ENCODE results near the gene C10orf67. TPM values are rescaled to one million over a fixed set of nuclear protein-coding genes. Genes with fewer than 3 reads are reported as not detected.

Gene C10orf67
- total RNA-seq, 1 experiment from 2014 or later: 0.21 TPM

GRCh38 chr10:23174977-23175512 lies 169.6 kb downstream of the C10orf67 start:
- Mint-ChIP-seq H3K4me1 (ENCODE audit: insufficient read depth, unreplicated experiment) (no peaks in the 10 kb centered on the region), H3K27me3 (ENCODE audit: insufficient read depth, unreplicated experiment) (peaks cover 31% of the 10 kb centered on the region), H3K36me3 (ENCODE audit: insufficient read depth, unreplicated experiment) (no peaks in the 10 kb centered on the region), H3K9me3 (ENCODE audit: unreplicated experiment) (no peaks in the 10 kb centered on the region), H3K27ac (ENCODE audit: low read depth, unreplicated experiment) (no peak overlapping the region), H3K4me3 (ENCODE audit: unreplicated experiment) (no peak overlapping the region)
- intact Hi-C loops (cut with micrococcal nuclease): no loop called here
- TF ChIP-seq CTCF (IDR thresholded peaks at IDR 0.05; ENCODE audit: unreplicated experiment): no peak
- no peak for DNase-seq (ENCODE audit: unreplicated experiment)
- CTCF ChIA-PET: interaction anchor here (1.8 kb wide), 1 partner anchor 16 kb away, joined by 6 read pairs; no protein-coding TSS in a partner anchor
- BruUV-seq (replicated peaks): no TSS peak
- POLR2A ChIA-PET: no interaction called here

- H3K4me1 Mint-ChIP-seq (ENCODE audit: insufficient read depth, unreplicated experiment): no peaks in the 10 kb centered on the region
- no peak for TF ChIP-seq CTCF (IDR thresholded peaks at IDR 0.05; ENCODE audit: unreplicated experiment)
- H3K27ac Mint-ChIP-seq (ENCODE audit: low read depth, unreplicated experiment): no peak overlapping the region
- CTCF ChIA-PET: interaction anchor here (1.8 kb wide), 1 partner anchor 15 kb away, joined by 6 read pairs; no protein-coding TSS in a partner anchor
- POLR2A ChIA-PET: no interaction called here
- peaks cover 39% of the 10 kb centered on the region for H3K27me3 Mint-ChIP-seq (ENCODE audit: insufficient read depth, unreplicated experiment)
- no peak for DNase-seq (ENCODE audit: unreplicated experiment)
- intact Hi-C loops (cut with micrococcal nuclease): no loop called here
- H3K9me3 Mint-ChIP-seq (ENCODE audit: unreplicated experiment): no peaks in the 10 kb centered on the region
- no peak overlapping the region for H3K4me3 Mint-ChIP-seq (ENCODE audit: unreplicated experiment)
- H3K36me3 Mint-ChIP-seq (ENCODE audit: insufficient read depth, unreplicated experiment): no peaks in the 10 kb centered on the region
- no TSS peak for BruUV-seq (replicated peaks)
Observed at GRCh38 chr10:23174074-23174976, 170.3 kb downstream of the C10orf67 start.

GRCh38 chr10:23173214-23174073 lies 171.2 kb downstream of the C10orf67 start:
- POLR2A ChIA-PET: no interaction called here
- TF ChIP-seq CTCF (IDR thresholded peaks at IDR 0.05; ENCODE audit: unreplicated experiment): no peak
- H3K27me3 Mint-ChIP-seq (ENCODE audit: insufficient read depth, unreplicated experiment): peaks cover 46% of the 10 kb centered on the region
- CTCF ChIA-PET: interaction anchor here (0.7 kb wide), 1 partner anchor 105 kb away, joined by 3 read pairs; no protein-coding TSS in a partner anchor
- DNase-seq (ENCODE audit: unreplicated experiment): no peak
- H3K4me1 Mint-ChIP-seq (ENCODE audit: insufficient read depth, unreplicated experiment): no peaks in the 10 kb centered on the region
- no peaks in the 10 kb centered on the region for H3K9me3 Mint-ChIP-seq (ENCODE audit: unreplicated experiment)
- no peak overlapping the region for H3K27ac Mint-ChIP-seq (ENCODE audit: low read depth, unreplicated experiment)
- no TSS peak for BruUV-seq (replicated peaks)
- intact Hi-C loops (cut with micrococcal nuclease): no loop called here
- no peaks in the 10 kb centered on the region for H3K36me3 Mint-ChIP-seq (ENCODE audit: insufficient read depth, unreplicated experiment)
- no peak overlapping the region for H3K4me3 Mint-ChIP-seq (ENCODE audit: unreplicated experiment)
